ENCODE data around the gene NCOR2. TPM values are rescaled to one million over a fixed set of nuclear protein-coding genes. Genes with fewer than 3 reads are reported as not detected.

Gene NCOR2
- total and polyA plus RNA-seq, 2 of the 8 experiments (the other 6 are each of a cell fraction or from before 2014, with no cell fraction given), result 14.8 to 275 TPM

- Histone ChIP-seq H3K4me3 (ENCODE audit: extremely low read depth in 1 of 4, insufficient read depth in 2 of 4, low read depth in 3 of 4, low read length in 4 of 4) (no peak overlapping the region), H3K14ac (ENCODE audit: insufficient read length) (no peak overlapping the region), H3K23me2 (ENCODE audit: low read depth, low read length) (no peaks in the 10 kb centered on the region), H2AK5ac (ENCODE audit: low read depth, low read length) (no peak overlapping the region), H2BK20ac (ENCODE audit: low read length) (no peak overlapping the region), H3K79me2 (ENCODE audit: control insufficient read depth in 1 of 2, insufficient read depth in 2 of 2, low read length in 2 of 2) (no peaks in the 10 kb centered on the region), H3K18ac (ENCODE audit: extremely low read depth, low read length) (no peak overlapping the region), H3K79me1 (ENCODE audit: low read depth, low read length) (no peaks in the 10 kb centered on the region), H3K9ac (replicated peaks in 1 of 4; ENCODE audit: extremely low read depth in 1 of 4, low read depth in 3 of 4, low read length in 3 of 4) (no peak overlapping the region), H3K36me3 (ENCODE audit: control insufficient read depth in 2 of 4, insufficient read depth in 4 of 4, low read length in 3 of 4) (no peaks in the 10 kb centered on the region), H2BK5ac (ENCODE audit: low read depth, low read length) (no peak overlapping the region), H4K8ac (ENCODE audit: extremely low read depth, insufficient read depth, low read length) (no peak overlapping the region; the same call in 1 of the 2 replicates), H2BK120ac (replicated peaks; ENCODE audit: low read depth, low read length) (no peak overlapping the region), H3K27ac (ENCODE audit: low read depth, low read length) (no peak overlapping the region), H4K91ac (replicated peaks; ENCODE audit: insufficient read length, low read length) (no peak overlapping the region), H3K4me2 (ENCODE audit: insufficient read depth in 1 of 2, low read depth in 2 of 2, low read length in 2 of 2) (no peak overlapping the region), H2BK15ac (ENCODE audit: low read length) (no peak overlapping the region), H2BK12ac (ENCODE audit: low read depth, low read length) (no peak overlapping the region), H3K23ac (ENCODE audit: insufficient read length) (no peak overlapping the region), H3K9me3 (ENCODE audit: insufficient read depth in 2 of 2, low read depth in 1 of 2, low read length in 1 of 2) (peaks cover 0 to 6% of the 10 kb centered on the region in 2 experiments; a peak in 2 of 4 replicates), H2AFZ (ENCODE audit: low read length) (no peak overlapping the region), H3K4ac (replicated peaks; ENCODE audit: insufficient read length, low read depth, low read length) (no peak overlapping the region), H3K27me3 (replicated peaks in 1 of 4; ENCODE audit: control insufficient read depth in 3 of 4, extremely low read depth in 1 of 4, insufficient read depth in 3 of 4, low read length in 3 of 4) (0 out of 7 replicates have a peak, but pooled peaks cover 0 to 2% (median 0%) of the 10 kb centered on the region in 4 experiments), H3K56ac (replicated peaks; ENCODE audit: insufficient read length, low read depth, low read length) (no peak overlapping the region), H4K5ac (ENCODE audit: insufficient read length, low read depth, low read length) (no peak overlapping the region), H4K20me1 (replicated peaks in 1 of 2; ENCODE audit: control insufficient read depth in 1 of 2, insufficient read depth in 2 of 2, low read length in 2 of 2) (no peaks in the 10 kb centered on the region), H3K4me1 (replicated peaks in 1 of 4; ENCODE audit: control insufficient read depth in 3 of 4, insufficient read depth in 4 of 4, low read length in 3 of 4) (peaks cover 0 to 3% (median 0%) of the 10 kb centered on the region in 4 experiments; a peak in 2 of 7 replicates)
- 90% methylated on average over 5 of the region's 5 CpGs; no CpG with 5 or more reads in 1 of the 2 experiments for WGBS, 2 experiments (ENCODE audit: extremely low coverage in 1 of 2, insufficient coverage in 1 of 2, insufficient read length in 1 of 2, insufficient replicate concordance in 2 of 2, low coverage in 1 of 2, low lambda C conversion rate in 2 of 2, missing lambda C conversion rate in 1 of 2)
- CTCF ChIA-PET (ENCODE audit: partially characterized antibody), result interaction anchor here (0.6 to 3.2 kb wide), 4 partner anchors 14 to 261 kb away, joined by 3 to 14 read pairs (median 6); no protein-coding TSS in a partner anchor
- FAIRE-seq, result no peak
- no peak for DNase-seq (ENCODE audit: low read depth in 1 of 2, low spot score in 2 of 2)
- POLR2A ChIA-PET (ENCODE audit: partially characterized antibody), result no interaction called here
- TF ChIP-seq SAP30 (IDR thresholded peaks at IDR 0.05; ENCODE audit: insufficient read depth, insufficient replicate concordance, low read length) (no peak), HDAC2 (IDR thresholded peaks at IDR 0.05; ENCODE audit: borderline replicate concordance in 1 of 2, low read depth in 2 of 2, low read length in 2 of 2) (no peak), JUN (IDR thresholded peaks at IDR 0.05; ENCODE audit: low read depth, low read length) (no peak)
- TF ChIP-seq, protein P1, sequence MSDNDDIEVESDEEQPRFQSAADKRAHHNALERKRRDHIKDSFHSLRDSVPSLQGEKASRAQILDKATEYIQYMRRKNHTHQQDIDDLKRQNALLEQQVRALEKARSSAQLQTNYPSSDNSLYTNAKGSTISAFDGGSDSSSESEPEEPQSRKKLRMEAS (IDR thresholded peaks at IDR 0.05), result no peak
Measured at GRCh38 chr12:124593851-124594401, 26.5 kb upstream of the NCOR2 start.

Measured in H1 (cell line).